IPS-NIHi7 (cell line): Measurements from ENCODE around the gene PARL.

ENCODE experiments used
- DNase-seq: peaks from one replicate; pipeline ENCODE4 v3.0.0; 2012; ENCODE audit warnings: mixed read lengths; ENCODE audit errors: extremely low spot score

The PARL gene

DNA sequence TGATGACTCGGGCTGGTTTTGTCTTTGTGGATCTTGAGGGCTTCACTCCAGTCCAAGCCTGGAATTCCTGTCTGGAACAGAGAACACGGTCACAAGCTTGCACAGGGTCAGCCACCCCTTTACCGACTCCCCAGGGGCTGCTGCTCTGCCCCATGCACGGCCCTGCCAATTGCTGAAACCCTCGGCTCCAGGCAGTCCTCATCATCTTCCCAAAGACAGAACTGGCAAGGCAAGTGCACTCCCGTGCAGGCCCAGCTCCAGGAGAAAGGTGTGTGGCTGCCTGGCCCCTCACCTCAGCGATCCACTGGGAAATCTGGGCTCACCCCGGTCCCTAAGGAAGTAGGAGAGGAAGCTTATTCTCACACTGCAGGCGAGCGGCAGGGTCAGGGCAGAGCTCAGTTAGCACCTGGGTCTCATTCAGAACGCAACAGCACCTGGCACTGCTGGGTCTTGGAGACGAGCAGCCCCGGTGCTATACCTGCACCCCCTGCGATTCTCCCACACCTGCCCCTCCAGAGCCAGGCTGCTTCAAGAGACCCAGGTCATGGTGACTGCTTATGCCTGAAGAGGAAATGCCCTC lies 66.5 kb downstream of the PARL start:
- DNase-seq, result no peak

DNA sequence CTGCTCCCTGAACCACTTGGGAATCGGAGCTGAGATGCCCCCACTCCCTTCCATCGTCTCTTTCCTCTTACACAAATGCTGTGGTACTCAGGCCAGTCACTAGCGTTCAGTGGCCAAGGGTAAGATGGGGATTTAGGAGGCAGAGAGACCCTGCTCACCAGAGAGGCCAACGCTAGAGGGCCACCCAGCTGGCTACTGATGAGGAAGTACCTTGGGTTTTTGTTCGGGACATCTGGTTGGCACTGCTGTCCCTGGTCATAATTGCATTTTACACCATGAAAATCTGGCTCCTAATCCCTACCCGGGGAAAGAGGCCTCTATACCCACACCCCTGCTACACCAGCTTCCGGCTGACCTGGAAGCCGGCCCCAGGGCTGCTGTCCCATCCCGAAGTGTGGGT lies 67.0 kb downstream of the PARL start:
- no peak for DNase-seq

DNA sequence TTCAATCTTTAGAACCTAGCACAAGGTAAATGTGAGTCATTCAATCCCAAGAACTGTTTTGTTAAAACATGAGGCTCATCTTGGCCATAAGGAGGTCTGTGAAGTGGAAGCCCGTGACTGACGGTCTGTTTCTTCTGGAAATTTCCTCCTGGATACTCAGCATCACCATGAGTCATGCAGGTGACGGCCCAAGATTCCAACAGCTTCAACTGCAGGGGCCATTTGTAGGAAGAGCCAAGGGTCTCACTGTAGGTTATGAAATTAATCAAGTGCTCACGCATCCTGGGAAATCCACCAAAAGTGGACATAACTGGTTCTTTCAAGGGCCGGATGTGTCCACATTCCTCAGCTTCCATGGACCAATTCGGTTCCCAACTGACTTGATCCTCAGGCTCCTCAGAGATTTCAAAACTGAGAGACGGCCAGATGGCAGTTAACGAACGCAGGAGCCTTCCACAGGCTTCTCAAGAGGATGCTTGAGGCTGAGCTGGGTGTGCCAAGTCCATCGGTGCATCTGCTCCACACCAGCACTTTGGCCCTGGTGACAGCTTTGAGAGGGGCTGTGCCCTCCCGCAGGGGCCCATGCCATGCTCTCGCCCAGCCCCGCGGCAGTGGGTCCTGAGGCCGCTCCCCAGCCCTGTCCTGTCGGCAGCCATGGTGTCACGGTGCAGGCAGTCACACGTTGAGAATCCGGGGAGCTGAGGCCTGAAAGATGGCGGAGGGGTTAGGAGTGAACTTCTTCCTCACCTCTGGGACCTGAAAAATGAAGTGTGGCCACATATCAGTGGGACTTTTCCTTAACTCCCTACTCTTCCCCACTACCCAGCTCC lies 67.8 kb downstream of the PARL start:
- DNase-seq, result no peak

DNA sequence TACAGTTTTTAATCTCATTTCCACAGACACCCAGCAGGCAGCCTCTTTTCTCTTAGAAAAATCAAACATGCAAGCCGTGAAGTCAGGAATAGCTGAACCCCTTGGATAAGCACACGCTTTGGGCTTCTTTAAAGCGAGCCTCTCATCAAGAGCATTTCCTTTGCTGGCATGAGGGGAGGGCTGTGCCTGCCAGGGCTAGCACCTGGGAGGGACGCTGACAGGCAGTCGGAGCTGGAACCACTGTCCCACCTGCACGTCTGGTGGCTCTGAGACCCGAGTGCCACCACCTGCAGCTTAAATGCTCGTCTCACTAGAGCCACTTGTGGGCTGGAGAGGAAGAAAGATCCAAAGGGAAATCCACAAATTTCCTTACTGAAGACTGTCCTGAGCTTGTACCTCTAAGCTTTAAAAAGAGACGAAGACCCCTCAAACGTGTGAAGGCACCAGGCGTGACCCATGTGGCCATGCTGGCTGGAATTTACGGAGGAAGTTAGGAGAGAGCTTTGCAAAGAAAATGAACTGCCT lies 68.7 kb downstream of the PARL start:
- no peak for DNase-seq

DNA sequence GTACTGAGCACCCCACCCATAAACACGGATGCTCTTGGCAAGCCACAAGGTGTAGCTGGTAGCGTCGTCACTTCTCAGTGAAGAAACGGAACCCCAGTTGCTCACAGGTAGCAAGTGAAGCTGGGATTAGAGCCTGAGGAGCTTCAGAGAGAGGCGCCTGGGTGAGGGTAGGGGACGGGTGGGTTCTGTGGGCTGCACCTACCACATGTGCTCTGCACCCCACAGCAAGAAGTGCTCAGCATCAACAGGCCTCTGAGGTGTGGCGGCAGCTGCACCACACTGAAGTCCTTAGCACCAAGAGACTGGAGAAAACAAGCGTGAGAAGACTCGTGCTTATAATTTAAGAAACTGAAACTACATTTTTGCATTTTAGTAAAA lies 69.1 kb downstream of the PARL start:
- DNase-seq, result no peak

DNA sequence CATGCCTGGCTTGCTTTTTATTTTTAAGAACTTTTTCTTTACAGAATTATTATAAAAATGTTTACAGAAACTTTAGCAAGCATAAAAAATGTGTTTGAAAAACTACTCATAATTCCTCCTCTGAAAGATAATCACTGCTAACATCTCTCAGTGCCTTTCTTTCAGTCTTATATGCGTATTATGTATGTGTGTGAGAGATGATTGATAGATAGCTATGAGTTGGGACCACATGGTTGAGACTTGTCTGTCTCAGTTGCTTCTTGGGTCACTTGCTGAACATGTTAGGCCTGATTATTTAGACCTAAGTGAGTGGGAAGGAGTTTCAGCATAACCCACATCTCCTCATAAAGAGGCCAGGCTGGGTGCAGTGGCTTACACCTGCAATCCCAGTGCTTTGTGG lies 70.4 kb downstream of the PARL start:
- no peak for DNase-seq

DNA sequence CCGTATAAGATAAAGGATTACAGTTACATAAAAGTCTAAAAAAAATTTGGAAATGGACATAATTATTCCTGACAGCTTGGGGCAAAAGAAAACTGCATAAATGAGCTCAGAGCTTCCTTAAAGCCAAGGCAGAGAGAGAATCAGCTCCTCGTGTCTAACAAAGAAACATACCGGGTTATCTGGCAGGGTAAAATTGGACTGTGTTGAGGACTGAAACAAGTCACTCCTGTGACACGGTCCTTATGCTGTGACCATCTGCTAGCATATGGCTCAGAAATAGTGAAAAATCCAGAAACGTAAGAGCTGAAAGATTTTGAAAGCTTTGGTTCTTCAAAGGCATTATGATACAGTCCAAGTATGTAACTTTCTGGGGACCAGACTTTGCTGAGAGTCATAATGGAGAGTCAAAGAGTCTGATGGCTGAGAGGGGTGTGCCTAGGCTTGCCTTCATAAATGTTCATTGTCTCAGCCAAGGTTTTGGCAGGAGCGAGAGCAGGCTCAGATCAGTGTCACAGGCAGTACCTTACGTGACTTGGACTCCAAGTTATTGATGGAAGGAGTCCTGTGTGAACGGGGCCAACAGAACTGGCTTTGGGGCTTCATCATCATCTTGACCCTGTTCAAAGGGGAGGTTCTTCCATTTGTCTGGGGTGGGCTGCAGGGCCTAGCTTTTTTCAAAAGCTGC lies 71.8 kb downstream of the PARL start:
- DNase-seq, result no peak

DNA sequence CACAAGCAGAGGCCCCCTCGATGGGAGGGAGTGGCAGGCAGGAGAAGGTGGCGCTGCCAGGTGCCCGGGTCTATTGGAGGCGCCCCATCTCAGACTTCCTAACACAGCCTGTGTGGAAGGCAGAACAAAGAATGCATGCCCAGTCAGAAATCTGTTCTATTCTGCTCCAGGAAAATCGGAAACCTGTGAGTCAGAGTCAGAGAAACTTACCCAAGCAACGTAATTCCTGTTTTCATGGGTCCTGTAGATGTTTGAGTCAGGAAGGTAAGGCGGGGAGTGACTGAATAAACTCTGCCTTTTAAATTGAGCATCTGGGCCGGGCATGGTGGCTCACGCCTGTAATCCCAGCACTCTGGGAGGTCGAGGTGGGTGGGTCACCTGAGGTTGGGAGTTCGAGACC lies 73.0 kb downstream of the PARL start:
- DNase-seq, result no peak

DNA sequence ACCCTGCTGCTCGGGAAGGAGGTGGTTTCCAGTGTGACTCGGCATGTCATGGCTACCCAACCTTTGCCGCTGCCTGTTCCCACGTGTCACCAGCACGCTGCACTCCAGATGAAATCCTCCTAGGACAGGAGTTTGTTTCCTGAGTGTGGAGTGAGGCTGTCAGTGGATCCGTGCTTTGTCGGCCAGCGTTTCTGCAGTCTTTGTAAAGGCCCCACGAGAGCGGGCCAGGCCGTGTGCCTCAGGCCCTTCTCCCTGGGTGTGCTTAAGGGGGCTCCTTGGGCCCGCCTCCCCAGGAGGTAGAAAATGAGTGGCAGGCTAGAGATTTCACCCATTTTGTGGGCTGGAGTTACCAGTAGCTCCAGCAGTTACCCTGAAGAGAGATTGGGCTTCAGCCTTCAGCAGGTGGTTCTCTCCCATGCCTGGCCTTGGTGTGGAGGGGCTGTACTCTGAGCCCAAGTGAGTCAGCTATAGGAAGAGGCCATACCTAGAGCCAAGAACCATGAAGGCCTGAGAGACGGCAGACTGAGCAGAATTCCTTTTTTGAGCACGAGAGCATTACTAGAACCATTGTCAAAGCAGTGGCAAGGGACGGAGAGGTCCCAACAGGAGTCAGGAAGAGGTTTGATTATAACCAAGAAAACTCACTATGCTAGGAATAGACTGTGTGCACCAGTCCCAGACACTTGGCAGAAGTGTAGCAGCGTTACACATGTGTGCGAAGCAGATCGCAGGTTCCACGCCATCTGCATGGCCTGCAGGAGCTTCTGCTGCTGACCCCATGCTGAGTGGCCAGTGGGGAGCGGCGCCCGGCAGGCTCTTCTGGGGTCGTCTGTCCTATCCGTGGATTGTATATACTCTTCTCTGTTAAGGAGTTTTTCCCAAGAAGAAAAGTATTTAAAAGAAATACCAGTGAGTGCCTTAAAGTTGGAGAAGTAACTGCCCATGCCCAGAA lies 73.8 kb downstream of the PARL start:
- no peak for DNase-seq

DNA sequence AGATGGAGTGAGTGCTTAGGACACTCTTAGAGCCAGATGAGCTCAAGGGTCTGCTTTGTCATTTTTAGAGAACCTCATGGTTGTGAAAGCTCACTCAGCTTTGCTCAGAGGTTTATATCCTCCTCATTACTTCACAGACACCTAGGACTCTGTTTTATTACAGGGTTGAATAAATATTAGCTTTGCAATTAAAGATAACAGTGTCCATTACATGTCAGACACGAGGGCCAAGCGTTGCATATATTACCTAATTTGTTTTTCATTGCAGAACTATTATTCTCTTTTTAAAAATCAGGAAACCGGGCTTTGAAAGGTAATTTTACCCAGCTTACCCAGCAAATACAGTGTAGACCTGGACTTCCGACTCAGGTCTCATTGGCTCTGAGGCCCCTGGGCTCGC lies 75.4 kb downstream of the PARL start:
- DNase-seq, result no peak

DNA sequence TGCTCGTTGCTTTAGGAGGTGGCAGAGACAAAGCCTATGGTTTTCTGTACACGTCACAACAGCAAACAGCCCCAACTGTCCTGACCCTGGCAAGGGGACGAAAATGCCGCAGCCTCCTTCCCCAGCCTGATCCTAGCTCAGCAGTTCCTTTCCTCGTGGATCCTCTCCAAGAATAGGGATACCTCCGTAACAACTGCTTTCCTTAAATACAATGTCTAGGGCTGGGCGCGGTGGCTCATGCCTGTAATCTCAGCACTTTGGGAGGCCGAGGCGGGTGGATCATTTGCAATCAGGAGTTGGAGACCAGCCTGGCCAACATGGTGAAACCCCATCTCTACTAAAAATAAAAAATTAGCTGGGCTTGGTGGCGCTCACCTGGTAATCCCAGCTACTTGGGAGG lies 76.3 kb downstream of the PARL start:
- DNase-seq, result no peak

DNA sequence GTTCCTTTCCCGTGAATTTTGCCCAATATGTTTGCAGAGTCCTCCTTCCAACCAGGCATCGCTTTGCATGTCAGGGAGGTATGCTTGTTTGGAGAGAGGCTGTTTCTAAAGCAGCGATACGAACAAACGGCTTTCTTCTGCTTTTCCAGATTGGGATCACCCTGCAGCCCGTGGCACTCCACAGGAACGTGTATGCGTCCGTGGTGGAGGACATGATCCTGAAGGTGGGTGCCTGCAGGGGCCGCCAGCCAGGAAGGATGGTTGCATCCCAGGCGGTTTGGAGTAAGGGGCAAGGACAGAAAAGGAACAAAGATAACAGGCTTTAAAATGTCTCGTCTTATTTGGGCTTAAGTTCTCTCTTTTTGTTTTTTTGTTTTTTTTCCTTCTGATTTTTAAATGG lies 76.8 kb downstream of the PARL start:
- DNase-seq, result no peak

DNA sequence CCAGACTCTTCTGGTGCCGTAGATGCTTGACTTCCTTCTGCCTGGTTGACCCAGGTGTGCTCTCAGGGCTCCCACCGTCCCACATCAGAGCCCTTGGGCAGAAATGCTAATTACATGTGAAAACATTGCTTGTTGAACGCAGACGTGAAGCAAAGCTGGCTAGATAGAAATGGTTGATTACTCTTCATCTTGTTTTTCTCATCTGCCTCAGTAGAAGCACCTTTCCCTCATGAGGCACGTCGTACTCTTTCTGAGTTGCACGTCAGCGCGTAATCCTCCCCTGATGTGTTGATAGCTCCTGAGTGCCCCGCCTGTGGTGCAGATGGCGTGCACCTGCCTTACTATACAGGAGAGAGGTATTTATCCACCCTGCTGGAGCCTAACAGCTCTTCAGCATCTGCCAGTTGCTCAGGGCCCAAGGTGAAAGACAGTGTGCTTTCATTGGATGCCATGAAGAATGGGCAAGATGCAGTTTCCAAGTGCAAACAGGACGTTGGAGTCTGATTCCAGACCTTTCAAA lies 77.4 kb downstream of the PARL start:
- no peak for DNase-seq

DNA sequence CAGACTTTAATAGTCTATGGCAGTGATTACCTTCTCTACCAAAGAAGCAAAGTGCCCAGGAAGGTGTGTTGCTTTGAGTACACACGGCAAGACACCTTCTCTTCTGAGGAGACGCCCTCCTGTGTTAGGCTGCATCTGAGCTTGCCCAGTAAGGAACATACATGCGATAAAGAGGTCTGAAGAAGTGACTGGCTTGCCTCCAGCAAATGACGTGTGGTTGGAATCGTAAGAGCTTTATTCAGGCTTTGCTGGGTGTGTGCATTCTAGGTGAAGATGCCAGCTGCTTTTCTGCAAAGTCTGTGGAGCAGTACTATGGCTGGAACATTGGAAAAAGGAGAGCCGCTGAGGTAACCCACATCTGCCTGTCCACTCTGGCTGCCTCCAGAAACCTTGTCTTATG lies 81.7 kb downstream of the PARL start:
- DNase-seq, result no peak

DNA sequence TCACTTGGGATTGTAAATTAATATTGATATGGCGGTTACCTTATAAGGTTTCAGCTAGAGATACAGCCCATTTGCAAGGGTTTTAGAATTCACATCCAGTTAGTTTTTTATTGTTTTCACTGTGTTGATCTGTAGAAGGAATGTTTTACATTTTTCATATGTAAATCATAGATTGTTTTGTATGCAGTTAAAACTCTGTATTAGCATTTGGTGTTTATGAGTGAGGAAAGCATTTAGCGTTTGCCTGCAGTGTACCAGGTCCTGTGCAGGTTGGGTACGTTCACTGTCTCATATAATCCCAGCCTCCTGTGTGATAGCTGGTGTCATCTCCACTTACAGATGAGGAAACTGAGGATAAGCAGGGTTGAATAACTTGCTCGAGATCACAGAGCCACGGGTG lies 83.1 kb downstream of the PARL start:
- DNase-seq, result no peak

DNA sequence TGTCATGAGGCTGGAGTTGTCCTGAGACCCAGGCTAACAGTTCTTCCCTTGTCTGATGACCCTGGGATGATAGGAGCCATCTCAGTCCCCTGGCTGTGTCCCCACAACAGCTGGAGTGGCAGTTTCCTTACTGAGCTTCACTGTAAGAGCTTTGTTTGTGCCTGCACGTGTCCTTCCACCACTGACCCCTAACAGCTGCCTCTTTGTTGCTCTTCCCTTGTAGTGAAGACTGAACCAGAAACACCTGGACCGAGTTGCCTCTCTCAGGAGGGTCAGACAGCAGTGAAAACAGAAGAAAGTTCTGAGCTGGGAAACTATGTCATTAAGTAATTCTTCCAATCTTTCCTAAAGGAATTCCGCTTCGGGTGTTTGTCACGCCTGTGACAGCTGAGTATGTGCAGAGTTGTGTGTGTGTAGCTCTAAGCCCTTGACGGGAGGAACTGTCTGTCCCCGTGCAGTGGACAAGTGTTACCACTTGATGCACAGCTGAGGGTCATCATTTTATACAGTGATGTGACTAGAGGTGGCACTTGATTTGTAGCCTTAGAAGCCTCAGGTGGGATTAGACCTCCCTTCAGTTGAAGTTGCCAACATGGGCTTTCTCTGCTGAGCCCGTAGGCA lies 84.3 kb downstream of the PARL start:
- DNase-seq, result no peak

DNA sequence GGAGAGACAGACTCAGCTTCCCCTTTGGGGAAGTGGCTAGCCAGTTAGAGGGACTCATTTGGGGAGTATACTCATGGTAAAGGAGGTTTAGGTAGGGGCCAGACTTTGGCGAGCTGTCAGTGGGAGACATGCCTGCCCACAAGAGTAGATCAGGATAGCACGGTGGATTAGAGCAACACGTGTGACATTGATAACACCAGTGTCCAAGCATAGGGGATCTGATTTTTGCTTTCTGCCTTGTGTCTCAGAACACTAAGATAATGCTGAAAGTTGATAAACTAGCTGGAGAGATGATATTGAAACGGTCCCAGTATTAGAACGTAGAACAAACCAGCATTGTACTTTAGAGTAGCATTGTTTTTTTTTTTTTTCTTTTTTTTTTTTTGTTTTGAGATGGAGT lies 85.2 kb downstream of the PARL start:
- DNase-seq, result no peak

DNA sequence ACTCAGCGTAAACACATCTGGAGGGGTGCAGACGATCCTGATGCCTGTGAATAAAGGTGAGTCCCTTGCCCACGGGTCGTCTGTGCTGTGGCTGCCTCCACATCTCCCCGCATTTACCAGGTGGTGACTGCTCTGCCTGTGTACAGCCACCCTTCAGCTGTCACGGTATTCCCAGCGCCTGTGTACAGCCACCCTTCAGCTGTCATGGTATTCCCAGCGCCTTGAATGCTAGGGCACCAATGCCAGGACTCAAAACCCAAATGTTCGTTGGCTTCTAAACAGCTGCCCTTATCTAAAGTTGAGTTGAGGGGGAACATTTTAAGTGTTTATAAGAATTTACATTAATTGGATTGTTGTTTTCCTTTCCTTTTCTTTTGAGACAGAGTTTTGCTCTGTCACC lies 86.7 kb downstream of the PARL start:
- DNase-seq, result no peak

DNA sequence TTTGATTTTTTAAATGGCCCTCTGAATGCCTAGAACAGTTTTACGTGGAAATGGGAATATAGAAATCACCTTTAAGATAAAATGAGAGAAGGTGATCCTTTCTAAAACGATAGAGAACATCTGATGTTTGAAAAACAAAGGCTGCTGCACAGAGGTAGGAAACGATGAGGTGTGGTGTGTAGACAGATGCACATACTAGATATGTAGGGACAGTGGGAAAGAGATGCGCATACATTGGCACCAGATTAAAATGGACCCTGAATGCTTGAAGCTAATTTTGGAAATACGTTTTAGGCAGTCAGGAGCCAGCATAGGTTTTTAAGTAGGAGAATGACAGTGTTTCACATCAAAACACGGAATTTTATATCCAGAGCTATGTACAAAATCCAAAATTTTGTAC lies 88.3 kb downstream of the PARL start:
- DNase-seq, result no peak

DNA sequence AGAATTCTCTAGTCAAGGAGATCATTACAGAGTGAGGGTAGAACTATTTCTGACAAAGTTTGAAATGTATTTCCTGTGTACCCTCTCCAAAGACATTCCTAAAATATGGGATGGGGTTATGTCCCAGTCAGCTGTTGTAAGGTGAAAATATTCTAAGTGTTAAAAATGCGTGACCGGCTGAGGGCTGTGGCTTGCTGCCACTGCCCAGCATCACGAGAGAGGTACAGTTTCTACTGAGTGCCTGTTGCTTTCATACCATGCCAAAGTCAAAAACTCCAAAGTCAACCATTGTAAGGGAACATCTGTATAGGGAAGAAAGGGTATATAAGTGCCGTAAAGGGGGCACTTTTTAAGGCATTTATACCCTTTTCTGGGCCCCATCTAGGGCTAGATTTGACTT lies 90.2 kb downstream of the PARL start:
- no peak for DNase-seq

DNA sequence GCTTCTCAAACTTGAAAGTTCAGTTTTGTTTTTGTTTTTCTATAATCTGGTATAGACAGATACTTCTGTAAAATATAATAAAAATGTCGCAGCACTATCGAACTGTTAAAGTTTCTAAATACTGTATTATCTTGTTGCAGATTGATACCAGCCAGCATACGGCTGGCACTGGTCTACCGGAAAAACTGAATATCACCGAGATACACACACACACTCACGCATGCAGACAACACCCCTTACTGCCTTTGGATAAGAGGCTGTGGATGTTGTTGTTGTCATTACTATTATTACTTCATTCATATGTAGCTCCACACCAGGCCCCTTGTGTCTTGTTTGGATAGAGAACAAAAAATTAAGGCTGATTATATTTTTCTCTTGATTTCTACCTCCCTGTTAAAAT lies 91.7 kb downstream of the PARL start:
- no peak for DNase-seq
